ENCODE data around the gene MUC22.

Gene MUC22

GRCh38 chr6:31055441-31055840, 45.2 kb downstream of the MUC22 start:
- H3K27me3 ChIP-seq (ENCODE audit: low read length) = no peaks in the 10 kb centered on the region
- TF ChIP-seq, protein P1, sequence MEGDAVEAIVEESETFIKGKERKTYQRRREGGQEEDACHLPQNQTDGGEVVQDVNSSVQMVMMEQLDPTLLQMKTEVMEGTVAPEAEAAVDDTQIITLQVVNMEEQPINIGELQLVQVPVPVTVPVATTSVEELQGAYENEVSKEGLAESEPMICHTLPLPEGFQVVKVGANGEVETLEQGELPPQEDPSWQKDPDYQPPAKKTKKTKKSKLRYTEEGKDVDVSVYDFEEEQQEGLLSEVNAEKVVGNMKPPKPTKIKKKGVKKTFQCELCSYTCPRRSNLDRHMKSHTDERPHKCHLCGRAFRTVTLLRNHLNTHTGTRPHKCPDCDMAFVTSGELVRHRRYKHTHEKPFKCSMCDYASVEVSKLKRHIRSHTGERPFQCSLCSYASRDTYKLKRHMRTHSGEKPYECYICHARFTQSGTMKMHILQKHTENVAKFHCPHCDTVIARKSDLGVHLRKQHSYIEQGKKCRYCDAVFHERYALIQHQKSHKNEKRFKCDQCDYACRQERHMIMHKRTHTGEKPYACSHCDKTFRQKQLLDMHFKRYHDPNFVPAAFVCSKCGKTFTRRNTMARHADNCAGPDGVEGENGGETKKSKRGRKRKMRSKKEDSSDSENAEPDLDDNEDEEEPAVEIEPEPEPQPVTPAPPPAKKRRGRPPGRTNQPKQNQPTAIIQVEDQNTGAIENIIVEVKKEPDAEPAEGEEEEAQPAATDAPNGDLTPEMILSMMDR (IDR thresholded peaks at IDR 0.05; ENCODE audit: insufficient read depth, low read length, poor library complexity, severe bottlenecking) = no peak
- TF ChIP-seq EZH2phosphoT487 (conservative IDR thresholded peaks at IDR 0.05; ENCODE audit: low read length) = no peak
- H3K4me2 ChIP-seq (ENCODE audit: low read depth, low read length, poor library complexity, severe bottlenecking) = no peak overlapping the region
- no peaks in the 10 kb centered on the region for H4K20me1 ChIP-seq (ENCODE audit: low read depth, low read length)
- no peaks in the 10 kb centered on the region for H3K9me3 ChIP-seq (ENCODE audit: insufficient read depth, low read length)
- H3F3A ChIP-seq (ENCODE audit: insufficient read depth) = no peaks in the 10 kb centered on the region
- no peak overlapping the region for H3K9ac ChIP-seq (ENCODE audit: low read length)
- no peaks in the 10 kb centered on the region for H3K36me3 ChIP-seq (ENCODE audit: low read length)
- H3K27ac ChIP-seq (ENCODE audit: low read depth, low read length) = no peak overlapping the region
- H3K9me2 ChIP-seq (replicated peaks; ENCODE audit: insufficient read depth, low read length) = no peaks in the 10 kb centered on the region
- no peak overlapping the region for H3K4me3 ChIP-seq (ENCODE audit: insufficient read depth, low read length, poor library complexity, severe bottlenecking)
- no peak overlapping the region for H2AFZ ChIP-seq (ENCODE audit: low read depth, low read length, severe bottlenecking)
- no peaks in the 10 kb centered on the region for H3K79me2 ChIP-seq (ENCODE audit: insufficient read depth, low read length)

DNA sequence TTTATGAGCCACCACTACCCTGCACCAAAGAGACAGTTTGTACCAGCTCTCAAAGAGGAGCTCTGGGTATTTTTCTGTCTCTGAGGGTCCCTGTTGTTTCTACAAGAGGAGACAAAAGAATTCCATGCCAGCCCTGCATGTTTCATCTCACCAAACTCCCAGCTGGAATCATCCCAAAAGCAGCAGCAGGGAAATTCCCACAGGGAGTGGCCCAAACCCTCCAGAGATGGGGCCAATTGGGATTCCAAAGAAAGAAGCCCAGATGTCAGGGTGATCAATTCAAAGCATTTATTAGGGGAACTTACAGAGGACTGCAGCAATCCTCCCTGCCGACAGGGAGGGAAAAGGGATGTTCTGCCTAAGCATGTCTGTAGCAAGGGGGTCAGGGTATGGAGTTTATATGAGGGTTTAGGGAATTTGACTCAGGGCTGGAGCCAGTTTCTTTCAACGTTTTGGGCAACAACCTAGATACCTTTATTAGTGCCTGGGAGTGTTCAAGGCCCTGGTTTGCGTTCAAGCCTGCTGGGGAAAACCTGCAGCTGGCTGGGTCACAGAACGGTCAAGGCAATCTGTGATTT, 47.2 kb downstream of the MUC22 start:
- no peak overlapping the region for H3K4me2 ChIP-seq (ENCODE audit: low read depth, low read length, poor library complexity, severe bottlenecking)

GRCh38 chr6:31058128-31058894, 48.0 kb downstream of the MUC22 start:
- Histone ChIP-seq H3K4me2 (ENCODE audit: low read depth, low read length, poor library complexity, severe bottlenecking) (no peak overlapping the region), H3K9ac (ENCODE audit: low read length) (no peak overlapping the region), H3K27ac (ENCODE audit: low read depth, low read length) (no peak overlapping the region), H3K9me2 (replicated peaks; ENCODE audit: insufficient read depth, low read length) (no peaks in the 10 kb centered on the region), H3K9me3 (ENCODE audit: insufficient read depth, low read length) (no peaks in the 10 kb centered on the region), H3F3A (ENCODE audit: insufficient read depth) (no peaks in the 10 kb centered on the region), H3K36me3 (ENCODE audit: low read length) (no peaks in the 10 kb centered on the region), H3K79me2 (ENCODE audit: insufficient read depth, low read length) (no peaks in the 10 kb centered on the region), H4K20me1 (ENCODE audit: low read depth, low read length) (no peaks in the 10 kb centered on the region), H3K4me3 (ENCODE audit: insufficient read depth, low read length, poor library complexity, severe bottlenecking) (no peak overlapping the region), H2AFZ (ENCODE audit: low read depth, low read length, severe bottlenecking) (no peak overlapping the region), H3K27me3 (ENCODE audit: low read length) (0 out of 2 replicates have a peak, but pooled peaks cover 4% of the 10 kb centered on the region)
- TF ChIP-seq EZH2phosphoT487 (conservative IDR thresholded peaks at IDR 0.05; ENCODE audit: low read length) = no peak
- TF ChIP-seq, protein P1 (IDR thresholded peaks at IDR 0.05; ENCODE audit: insufficient read depth, low read length, poor library complexity, severe bottlenecking) = peak; percentile 51

More for the DNA sequence above, 47.2 kb downstream of the MUC22 start:
- H3K9me3 ChIP-seq (ENCODE audit: insufficient read depth, low read length) = no peaks in the 10 kb centered on the region
- no peak overlapping the region for H2AFZ ChIP-seq (ENCODE audit: low read depth, low read length, severe bottlenecking)
- TF ChIP-seq EZH2phosphoT487 (conservative IDR thresholded peaks at IDR 0.05; ENCODE audit: low read length) = no peak
- TF ChIP-seq, protein P1 (IDR thresholded peaks at IDR 0.05; ENCODE audit: insufficient read depth, low read length, poor library complexity, severe bottlenecking) = no peak
- H4K20me1 ChIP-seq (ENCODE audit: low read depth, low read length) = no peaks in the 10 kb centered on the region
- H3K79me2 ChIP-seq (ENCODE audit: insufficient read depth, low read length) = no peaks in the 10 kb centered on the region
- H3K9me2 ChIP-seq (replicated peaks; ENCODE audit: insufficient read depth, low read length) = no peaks in the 10 kb centered on the region
- H3K27me3 ChIP-seq (ENCODE audit: low read length) = 0 out of 2 replicates have a peak, but pooled peaks cover 4% of the 10 kb centered on the region
- H3K4me3 ChIP-seq (ENCODE audit: insufficient read depth, low read length, poor library complexity, severe bottlenecking) = no peak overlapping the region
- no peaks in the 10 kb centered on the region for H3K36me3 ChIP-seq (ENCODE audit: low read length)
- H3K9ac ChIP-seq (ENCODE audit: low read length) = no peak overlapping the region
- H3F3A ChIP-seq (ENCODE audit: insufficient read depth) = no peaks in the 10 kb centered on the region
- no peak overlapping the region for H3K27ac ChIP-seq (ENCODE audit: low read depth, low read length)
